OCI-LY1 (cell line): ENCODE data around the gene M6PR.

ENCODE experiments used
- EZH2 ChIP-seq: fragments of 200-600 bp; sonication (generic), shearing (Covaris generic); IDR thresholded peaks from 2 replicates; pipeline ENCODE4 v1.8.0; 2017; ENCODE audit warnings: borderline replicate concordance, mixed run types, mild to moderate bottlenecking, antibody characterized with exemption, low read length, moderate library complexity, mixed read lengths
- TF ChIP-seq, protein P1 (sequence below): fragments of 200-600 bp; sonication (generic), shearing (Covaris generic); IDR thresholded peaks from 2 replicates; pipeline ENCODE4 v1.5.1; 2017; ENCODE audit warnings: mild to moderate bottlenecking, antibody characterized with exemption, low read length, moderate library complexity, mixed read lengths

GRCh38 chr12:8906266-8907180 lies 42.9 kb downstream of the M6PR start:
- TF ChIP-seq, protein P1, sequence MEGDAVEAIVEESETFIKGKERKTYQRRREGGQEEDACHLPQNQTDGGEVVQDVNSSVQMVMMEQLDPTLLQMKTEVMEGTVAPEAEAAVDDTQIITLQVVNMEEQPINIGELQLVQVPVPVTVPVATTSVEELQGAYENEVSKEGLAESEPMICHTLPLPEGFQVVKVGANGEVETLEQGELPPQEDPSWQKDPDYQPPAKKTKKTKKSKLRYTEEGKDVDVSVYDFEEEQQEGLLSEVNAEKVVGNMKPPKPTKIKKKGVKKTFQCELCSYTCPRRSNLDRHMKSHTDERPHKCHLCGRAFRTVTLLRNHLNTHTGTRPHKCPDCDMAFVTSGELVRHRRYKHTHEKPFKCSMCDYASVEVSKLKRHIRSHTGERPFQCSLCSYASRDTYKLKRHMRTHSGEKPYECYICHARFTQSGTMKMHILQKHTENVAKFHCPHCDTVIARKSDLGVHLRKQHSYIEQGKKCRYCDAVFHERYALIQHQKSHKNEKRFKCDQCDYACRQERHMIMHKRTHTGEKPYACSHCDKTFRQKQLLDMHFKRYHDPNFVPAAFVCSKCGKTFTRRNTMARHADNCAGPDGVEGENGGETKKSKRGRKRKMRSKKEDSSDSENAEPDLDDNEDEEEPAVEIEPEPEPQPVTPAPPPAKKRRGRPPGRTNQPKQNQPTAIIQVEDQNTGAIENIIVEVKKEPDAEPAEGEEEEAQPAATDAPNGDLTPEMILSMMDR = no peak
- no peak for TF ChIP-seq EZH2
